K562 (cell line): ENCODE measurements around the gene NXN. TPM values are rescaled to one million over a fixed set of nuclear protein-coding genes. Genes with fewer than 3 reads are reported as not detected.

Experiments used
- ATAC-seq: fragments of 200-7000 bp; cut with Tn5 transposase; 3 replicates; pipeline ENCODE4 v1.9.1; 2020; ENCODE audit warnings: moderate library complexity
- BruUV-seq: library from RNA; stranded (reverse); fragments of 400-500 nt; replicated peaks from 2 replicates; lab custom pipeline; 2021; lab: Mats Ljungman, UMichigan
- CTCF ChIA-PET: fragments of 300-600 bp; formaldehyde crosslinking; extraction: SDS; loops from one replicate; lab custom pipeline; 2021; ENCODE audit warnings: low intra/inter-chr PET ratio; lab: Yijun Ruan, JAX
- POLR2A ChIA-PET: fragments of 300-600, 350-650 bp; sonication (Branson Sonifier 250); formaldehyde crosslinking; extraction: SDS; loops from one replicate; lab custom pipeline; 2021; ENCODE audit warnings: antibody characterized with exemption, inconsistent platforms; lab: Yijun Ruan, JAX
- DNase-seq, 4 experiments: peaks; one replicate each; pipeline versions ENCODE4 v3.0.0 to v3.0.0-alpha.2; 2011 to 2018; ENCODE audit warnings: low spot score in 3 of 4, mixed read lengths in 3 of 4; ENCODE audit errors: extremely low read depth in 1 of 4
- FAIRE-seq: peaks from 2 replicates; lab custom pipeline; 2011; peaks lifted over from hg19 to GRCh38; lab: Jason Lieb, UNC
- H2AFZ ChIP-seq: 2 replicates; pipeline ENCODE4 v1.6.0; 2011; ENCODE audit warnings: low read depth, low read length, control low read depth, inconsistent platforms
- H3K27ac ChIP-seq: fragments of 200-600 bp; 3 replicates; pipeline ENCODE4 v1.8.0; 2011; ENCODE audit warnings: low read depth, mild to moderate bottlenecking, control low read depth, inconsistent platforms, low read length, moderate library complexity, mixed read lengths; ENCODE audit errors: extremely low read depth
- H3K27me3 ChIP-seq, 2 experiments: fragments of 300-600 bp in 1 of 2; 2 replicates in 1 of 2; 3 replicates in 1 of 2; pipeline versions ENCODE4 v1.6.0 to v1.8.0; 2011; ENCODE audit warnings: inconsistent platforms in 2 of 2, low read length in 2 of 2, mild to moderate bottlenecking in 1 of 2, mixed read lengths in 1 of 2, moderate library complexity in 1 of 2; ENCODE audit not compliant: control insufficient read depth in 2 of 2, insufficient read depth in 2 of 2
- H3K36me3 ChIP-seq: fragments of 300-600 bp; 3 replicates; pipeline ENCODE4 v1.8.0; 2011; ENCODE audit warnings: mild to moderate bottlenecking, low read length, inconsistent platforms; ENCODE audit not compliant: control insufficient read depth, insufficient read depth
- H3K4me1 ChIP-seq, 2 experiments: fragments of 200-600 bp in 1 of 2; replicated peaks in 1 of 2; 2 replicates in 1 of 2; 3 replicates in 1 of 2; pipeline versions ENCODE4 v1.5.1 to v1.8.0; 2011; ENCODE audit warnings: inconsistent platforms in 2 of 2, low read length in 2 of 2, mild to moderate bottlenecking in 1 of 2, mixed read lengths in 1 of 2, moderate library complexity in 1 of 2; ENCODE audit not compliant: control insufficient read depth in 2 of 2, insufficient read depth in 2 of 2
- H3K4me2 ChIP-seq: 2 replicates; pipeline ENCODE4 v1.6.1; 2011; ENCODE audit warnings: low read length, control low read depth, inconsistent platforms, mixed read lengths; ENCODE audit not compliant: insufficient read depth
- H3K4me3 ChIP-seq: fragments of 200-600 bp; sonication (generic), shearing (Covaris generic); 2 replicates; pipeline ENCODE4 v1.5.1; 2016; ENCODE audit warnings: control low read depth, inconsistent platforms
- H3K79me2 ChIP-seq: fragments of 200-600 bp; 3 replicates; pipeline ENCODE4 v1.8.0; 2011; ENCODE audit warnings: low read length, inconsistent platforms; ENCODE audit not compliant: control insufficient read depth, insufficient read depth
- H3K9ac ChIP-seq, 2 experiments: 2 replicates each; pipeline versions ENCODE4 v1.6.0 to v1.6.1; 2011; ENCODE audit warnings: low read depth in 2 of 2, low read length in 2 of 2, control low read depth in 1 of 2, inconsistent platforms in 1 of 2, mild to moderate bottlenecking in 1 of 2, mixed read lengths in 1 of 2; ENCODE audit not compliant: insufficient read depth in 1 of 2
- H3K9me1 ChIP-seq: one replicate; pipeline ENCODE4 v1.6.0; 2011; ENCODE audit warnings: inconsistent platforms, mild to moderate bottlenecking, low read length, moderate library complexity; ENCODE audit not compliant: control insufficient read depth, insufficient read depth
- H3K9me3 ChIP-seq: replicated peaks from 2 replicates; pipeline ENCODE4 v1.5.1; 2011; ENCODE audit warnings: low read depth, low read length, inconsistent platforms; ENCODE audit not compliant: control insufficient read depth, insufficient read depth
- H4K20me1 ChIP-seq: replicated peaks from 2 replicates; pipeline ENCODE4 v1.6.1; 2011; ENCODE audit warnings: low read length, inconsistent platforms, mixed read lengths; ENCODE audit not compliant: control insufficient read depth, insufficient read depth
- ARID3B ChIP-seq: fragments of 250-450 bp; sonication (Bioruptor Pico); IDR thresholded peaks from 2 replicates; pipeline ENCODE4 v1.4.0; 2020; ENCODE audit warnings: borderline replicate concordance
- ILK ChIP-seq: fragments of 450-650 bp; IDR thresholded peaks from 2 replicates; pipeline ENCODE4 v1.6.1; 2016; ENCODE audit warnings: missing genetic modification characterization, low read depth, mild to moderate bottlenecking, missing compliant biosample characterization, moderate library complexity, borderline replicate concordance
- KLF13 ChIP-seq: fragments of 450-650 bp; IDR thresholded peaks from 2 replicates; pipeline ENCODE4 v1.6.1; 2016; ENCODE audit warnings: missing genetic modification characterization, low read depth, mild to moderate bottlenecking, missing compliant biosample characterization, moderate library complexity, borderline replicate concordance
- MBD2 ChIP-seq: sonication (generic); IDR thresholded peaks from 2 replicates; pipeline ENCODE4 v1.6.1; 2016; ENCODE audit warnings: low read depth, borderline replicate concordance
- NONO ChIP-seq, 2 experiments: fragments of 200-400 bp in 1 of 2; fragments of 450-650 bp in 1 of 2; formaldehyde crosslinking in 1 of 2; IDR thresholded peaks; 2 replicates each; pipeline ENCODE4 v1.6.1; 2017; ENCODE audit warnings: low read depth in 2 of 2, mild to moderate bottlenecking in 2 of 2, moderate library complexity in 2 of 2, low read length in 1 of 2
- PPARD ChIP-seq: fragments of 250-450 bp; sonication (Bioruptor Pico); IDR thresholded peaks from 2 replicates; pipeline ENCODE4 v1.8.0; 2022; ENCODE audit warnings: inconsistent platforms, mild to moderate bottlenecking, moderate library complexity
- RBM15 ChIP-seq: fragments of 200-400 bp; formaldehyde crosslinking; IDR thresholded peaks from 2 replicates; pipeline ENCODE4 v1.6.1; 2018; ENCODE audit warnings: mild to moderate bottlenecking, low read length, moderate library complexity; ENCODE audit not compliant: insufficient read depth
- SP2 ChIP-seq: IDR thresholded peaks from 2 replicates; pipeline ENCODE4 v1.6.1; 2011; ENCODE audit warnings: mild to moderate bottlenecking, low read depth, low read length, moderate library complexity; ENCODE audit not compliant: poor library complexity, severe bottlenecking; ENCODE audit errors: extremely low read depth
- ZBTB7A ChIP-seq: IDR thresholded peaks from 2 replicates; pipeline ENCODE4 v1.6.1; 2011; ENCODE audit warnings: low read depth, mild to moderate bottlenecking, low read length, moderate library complexity, borderline replicate concordance; ENCODE audit not compliant: control insufficient read depth
- ZNF146 ChIP-seq: IDR thresholded peaks from one replicate; pipeline ENCODE4 v1.6.1; 2018; ENCODE audit warnings: missing compliant biosample characterization; ENCODE audit not compliant: unreplicated experiment
- ZNF655 ChIP-seq: fragments of 250-450 bp; sonication (Bioruptor Pico); IDR thresholded peaks from 2 replicates; pipeline ENCODE4 v1.5.0; 2021
- ZNF699 ChIP-seq: fragments of 250-450 bp; sonication (Bioruptor Pico); IDR thresholded peaks from 2 replicates; pipeline ENCODE4 v1.8.0; 2021; ENCODE audit warnings: mild to moderate bottlenecking, moderate library complexity; ENCODE audit not compliant: insufficient replicate concordance
- WGBS: fragments of 100-300 bp; shearing (Covaris generic); methylation state at CpG from one replicate; pipeline ENCODE4 v1.1.6; 2016; ENCODE audit warnings: low coverage, mixed read lengths; ENCODE audit not compliant: insufficient coverage; ENCODE audit errors: missing lambda C conversion rate; 5-methylcytosine and 5-hydroxymethylcytosine counted together
- in situ Hi-C: fragments of 300-500 bp; cut with MboI; formaldehyde crosslinking; loops from 4 replicates; pipeline ENCODE4 v1.15.0; 2018; ENCODE audit warnings: inconsistent platforms, mixed read lengths
- intact Hi-C: fragments of 100-400 bp; cut with micrococcal nuclease; formaldehyde crosslinking; loops from 2 replicates; pipeline ENCODE4 v1.14.2; 2022
- polyA plus RNA-seq, 8 experiments: library from polyadenylated mRNA; depleted of rRNA in 4 of 8; stranded (reverse) in 5 of 8; unstranded in 3 of 8; fragments of >200 nt; fragmentation: Nextera tagmentation in 2 of 8; fragmentation: Illumina TruSeq in 1 of 8; extraction: Ambion mirVana in 2 of 8; extraction: Trizol in 1 of 8; gene quantifications; 2 replicates each; pipeline versions ENCODE4 v1.2.1 to v1.2.3, GENCODE V29; 2011 to 2014; ENCODE audit warnings: inconsistent platforms in 1 of 8, missing spikeins in 1 of 8
- total RNA-seq, 7 experiments: library from RNA; depleted of rRNA in 6 of 7; stranded (reverse); fragments of >200 nt in 6 of 7; fragmentation: Illumina TruSeq in 2 of 7; extraction: Trizol in 2 of 7; gene quantifications; 2 replicates each; pipeline versions ENCODE4 v1.2.1 to v1.2.3, GENCODE V29; 2011 to 2021; ENCODE audit warnings: low replicate concordance in 1 of 7

The NXN gene
- total and polyA plus RNA-seq, 9 of the 15 experiments (the other 6 are each of a cell fraction or from before 2014, with no cell fraction given), result 0.08 to 0.39 (median 0.29) TPM; not detected in 5

- TF ChIP-seq ARID3B (no peak), MBD2 (no peak), SP2 (no peak), ILK (tag) (no peak), ZBTB7A (0 out of 2 replicates have a peak, but pooled peaks have one; percentile 11)
These were observed 1.2 kb downstream of the NXN start (continued) for GRCh38 chr17:978103-979093.

GRCh38 chr17:977166-977565, 2.4 kb downstream of the NXN start:
- Histone ChIP-seq H3K36me3 (no peaks in the 10 kb centered on the region), H3K27me3 (peaks cover 10 to 32% of the 10 kb centered on the region in 2 experiments; a peak in 4 of 5 replicates), H3K4me3 (no peak overlapping the region), H3K9me3 (no peaks in the 10 kb centered on the region), H3K4me2 (no peak overlapping the region), H2AFZ (no peak overlapping the region), H3K9ac (no peak overlapping the region), H3K79me2 (no peaks in the 10 kb centered on the region), H3K9me1 (no peaks in the 10 kb centered on the region), H3K27ac (no peak overlapping the region), H4K20me1 (no peaks in the 10 kb centered on the region), H3K4me1 (peaks cover 0 to 25% of the 10 kb centered on the region in 2 experiments; a peak in 2 of 5 replicates)
- ATAC-seq (no peak), DNase-seq (no peak), FAIRE-seq (no peak)
- intact Hi-C loops (no loop called here), in situ Hi-C loops (loop anchor here (10.0 kb wide), 1 partner anchor 92 kb away; no protein-coding TSS in a partner anchor)
- POLR2A ChIA-PET, result no interaction called here
- 16% methylated on average over 6 of the region's 6 CpGs for WGBS
- no TSS peak for BruUV-seq
- CTCF ChIA-PET, result no interaction called here
- TF ChIP-seq PPARD (CRISPR knock-in tag), result no peak
- TF ChIP-seq KLF13, result no peak
- TF ChIP-seq ZNF699, result no peak
- TF ChIP-seq ZNF146 (CRISPR knock-in tag), result no peak
- TF ChIP-seq RBM15, result no peak
- no peak for TF ChIP-seq NONO (IDR thresholded peaks at IDR 0.05; ENCODE audit: low read depth in 2 of 2, low read length in 1 of 2)
- TF ChIP-seq ZNF655, result no peak
